GM19193 (cell line): ENCODE results near the gene TTC39B.

Experiments used
- POLR2A ChIP-seq: IDR thresholded peaks from 4 replicates; pipeline ENCODE4 v1.6.1; 2011; ENCODE audit not compliant: insufficient read depth, insufficient read length; ENCODE audit errors: extremely low read depth

Gene TTC39B

GRCh38 chr9:15286161-15286821, 20.7 kb downstream of the TTC39B start:
- TF ChIP-seq POLR2A: no peak

- TF ChIP-seq POLR2A: no peak
These were observed 24.3 kb downstream of the TTC39B start for GRCh38 chr9:15282567-15283285.

GRCh38 chr9:15280647-15281046, 26.4 kb downstream of the TTC39B start:
- no peak for TF ChIP-seq POLR2A

GRCh38 chr9:15278839-15279238, 28.2 kb downstream of the TTC39B start:
- TF ChIP-seq POLR2A: no peak

GRCh38 chr9:15278091-15278687, 28.8 kb downstream of the TTC39B start:
- TF ChIP-seq POLR2A: no peak

- TF ChIP-seq POLR2A: no peak
These were observed 29.5 kb downstream of the TTC39B start for GRCh38 chr9:15277400-15278090.

GRCh38 chr9:15276328-15276938, 30.6 kb downstream of the TTC39B start:
- no peak for TF ChIP-seq POLR2A

GRCh38 chr9:15274425-15274824, 32.6 kb downstream of the TTC39B start:
- no peak for TF ChIP-seq POLR2A

GRCh38 chr9:15272377-15272928, 34.6 kb downstream of the TTC39B start:
- TF ChIP-seq POLR2A: no peak

GRCh38 chr9:15271403-15271802, 35.6 kb downstream of the TTC39B start:
- TF ChIP-seq POLR2A: no peak

- TF ChIP-seq POLR2A: no peak
These were observed 38.2 kb downstream of the TTC39B start for GRCh38 chr9:15268782-15269181.

- no peak for TF ChIP-seq POLR2A
These were observed 38.7 kb downstream of the TTC39B start for GRCh38 chr9:15268317-15268716.

GRCh38 chr9:15264918-15265317, 42.1 kb downstream of the TTC39B start:
- TF ChIP-seq POLR2A: no peak

- TF ChIP-seq POLR2A: no peak
These were observed 44.4 kb downstream of the TTC39B start for GRCh38 chr9:15262581-15262980.

GRCh38 chr9:15256426-15256825, 50.6 kb downstream of the TTC39B start:
- no peak for TF ChIP-seq POLR2A

GRCh38 chr9:15253786-15254185, 53.2 kb downstream of the TTC39B start:
- no peak for TF ChIP-seq POLR2A

GRCh38 chr9:15253197-15253596, 53.8 kb downstream of the TTC39B start:
- no peak for TF ChIP-seq POLR2A
